AG04449 (cell line): ENCODE data around the gene ADRM1.

Experiments used
- CTCF ChIA-PET: fragments of 350-600 bp; formaldehyde crosslinking; extraction: SDS; loops from one replicate; lab custom pipeline; 2021; ENCODE audit warnings: antibody characterized with exemption; lab: Yijun Ruan, JAX
- POLR2A ChIA-PET: fragments of 400-600, 350-600 bp; formaldehyde crosslinking; extraction: SDS; loops from one replicate; lab custom pipeline; 2020; ENCODE audit warnings: antibody characterized with exemption, inconsistent platforms; lab: Yijun Ruan, JAX
- DNase-seq: peaks from one replicate; pipeline ENCODE4 v3.0.0-alpha.2; 2010; ENCODE audit warnings: low read depth, low spot score
- H3K4me3 ChIP-seq: 2 replicates; pipeline ENCODE4 v1.5.1; 2011; ENCODE audit warnings: low read depth, mild to moderate bottlenecking, control low read depth, low read length
- TF ChIP-seq, protein P1 (sequence below): IDR thresholded peaks from one replicate; pipeline ENCODE4 v1.5.1; 2011; ENCODE audit warnings: mild to moderate bottlenecking, moderate library complexity, low read length, control low read depth, inconsistent platforms; ENCODE audit not compliant: insufficient read depth; ENCODE audit errors: missing control alignments

Gene ADRM1

GRCh38 chr20:62309198-62309944 is 6.6 kb downstream of the ADRM1 start:
- TF ChIP-seq, protein P1, sequence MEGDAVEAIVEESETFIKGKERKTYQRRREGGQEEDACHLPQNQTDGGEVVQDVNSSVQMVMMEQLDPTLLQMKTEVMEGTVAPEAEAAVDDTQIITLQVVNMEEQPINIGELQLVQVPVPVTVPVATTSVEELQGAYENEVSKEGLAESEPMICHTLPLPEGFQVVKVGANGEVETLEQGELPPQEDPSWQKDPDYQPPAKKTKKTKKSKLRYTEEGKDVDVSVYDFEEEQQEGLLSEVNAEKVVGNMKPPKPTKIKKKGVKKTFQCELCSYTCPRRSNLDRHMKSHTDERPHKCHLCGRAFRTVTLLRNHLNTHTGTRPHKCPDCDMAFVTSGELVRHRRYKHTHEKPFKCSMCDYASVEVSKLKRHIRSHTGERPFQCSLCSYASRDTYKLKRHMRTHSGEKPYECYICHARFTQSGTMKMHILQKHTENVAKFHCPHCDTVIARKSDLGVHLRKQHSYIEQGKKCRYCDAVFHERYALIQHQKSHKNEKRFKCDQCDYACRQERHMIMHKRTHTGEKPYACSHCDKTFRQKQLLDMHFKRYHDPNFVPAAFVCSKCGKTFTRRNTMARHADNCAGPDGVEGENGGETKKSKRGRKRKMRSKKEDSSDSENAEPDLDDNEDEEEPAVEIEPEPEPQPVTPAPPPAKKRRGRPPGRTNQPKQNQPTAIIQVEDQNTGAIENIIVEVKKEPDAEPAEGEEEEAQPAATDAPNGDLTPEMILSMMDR: no peak
- H3K4me3 ChIP-seq: no peak overlapping the region
- CTCF ChIA-PET: interaction anchor here (1.0 to 5.1 kb wide), 2 partner anchors 66 to 73 kb away, joined by 3 to 22 read pairs; no protein-coding TSS in a partner anchor
- POLR2A ChIA-PET: no interaction called here
- DNase-seq: no peak

DNA sequence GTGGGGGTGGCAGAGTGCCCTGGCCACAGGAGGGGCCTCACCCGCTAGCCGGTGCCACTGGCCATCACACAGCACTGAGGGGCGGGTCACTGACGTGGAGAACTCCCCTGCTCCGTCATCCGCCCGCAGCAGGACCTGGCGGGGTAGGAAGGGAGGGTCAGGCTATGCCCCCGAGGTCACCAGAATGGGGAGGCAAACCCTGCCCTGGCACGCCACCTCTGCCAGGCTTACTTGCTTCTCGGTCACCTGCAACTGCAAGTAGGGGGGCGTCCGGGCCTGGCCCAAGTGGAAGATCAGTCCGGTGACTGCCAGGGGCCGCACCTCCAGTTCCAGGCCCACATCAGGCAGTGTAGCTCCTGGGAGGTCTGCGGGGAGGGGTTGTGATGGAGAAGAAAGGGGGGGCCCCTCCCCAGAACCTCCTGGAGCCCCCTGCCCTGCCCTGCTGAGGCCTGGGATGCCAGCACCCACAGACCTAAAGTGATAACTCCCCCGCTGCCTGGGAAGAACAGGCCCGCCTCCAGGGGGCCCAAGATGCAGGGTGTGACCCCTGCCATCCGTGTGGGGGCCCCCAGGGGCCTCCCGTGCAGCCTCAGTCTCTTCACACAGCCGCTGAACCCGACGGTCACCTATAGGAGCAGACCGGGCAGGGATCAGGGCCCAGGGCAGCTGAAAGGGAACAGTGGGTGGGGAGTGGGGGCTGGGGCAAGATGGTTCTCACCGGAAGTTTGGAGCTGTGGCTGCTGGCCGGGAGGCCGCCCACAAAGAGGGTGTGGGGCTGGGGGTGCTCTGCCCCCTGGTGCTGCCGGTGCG is 7.4 kb downstream of the ADRM1 start:
- H3K4me3 ChIP-seq: no peak overlapping the region
- TF ChIP-seq, protein P1: no peak
- DNase-seq: no peak
- POLR2A ChIA-PET: no interaction called here
- CTCF ChIA-PET: interaction anchor here (1.5 kb wide), 1 partner anchor 8 kb away, joined by 4 read pairs; the partner anchor contains the start of gene ADRM1

- CTCF ChIA-PET: interaction anchor here (1.5 kb wide), 1 partner anchor 8 kb away, joined by 4 read pairs; the partner anchor contains the start of gene ADRM1
- DNase-seq: no peak
- POLR2A ChIA-PET: no interaction called here
- no peak overlapping the region for H3K4me3 ChIP-seq
- TF ChIP-seq, protein P1: no peak
Measured at GRCh38 chr20:62310757-62311121, 7.9 kb downstream of the ADRM1 start.

DNA sequence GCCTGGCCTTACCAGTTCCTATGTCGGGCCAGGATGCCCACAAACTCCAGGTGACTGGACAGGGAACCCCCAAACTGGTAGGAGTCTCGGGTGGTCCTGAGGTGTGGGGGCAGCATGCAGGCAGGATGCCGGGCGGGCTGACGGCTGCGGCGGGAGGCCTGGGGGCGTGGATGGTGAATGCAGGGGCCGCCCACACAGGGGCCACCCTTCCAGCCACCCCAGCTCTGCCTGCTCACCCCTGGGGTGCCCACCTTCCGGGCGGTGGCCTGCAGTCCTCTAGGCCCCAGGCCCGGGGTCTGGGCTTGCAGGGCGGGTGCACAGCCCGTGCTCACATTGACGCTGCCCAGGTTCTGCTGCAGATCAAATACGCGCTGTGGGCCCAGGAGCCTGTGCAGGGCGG is 8.4 kb downstream of the ADRM1 start:
- TF ChIP-seq, protein P1: no peak
- ChIA-PET POLR2A (no interaction called here), CTCF (interaction anchor here (1.5 to 1.8 kb wide), 2 partner anchors 9 to 64 kb away, joined by 4 to 5 read pairs; partner anchors contain the start of gene ADRM1)
- H3K4me3 ChIP-seq: no peak overlapping the region
- DNase-seq: no peak

DNA sequence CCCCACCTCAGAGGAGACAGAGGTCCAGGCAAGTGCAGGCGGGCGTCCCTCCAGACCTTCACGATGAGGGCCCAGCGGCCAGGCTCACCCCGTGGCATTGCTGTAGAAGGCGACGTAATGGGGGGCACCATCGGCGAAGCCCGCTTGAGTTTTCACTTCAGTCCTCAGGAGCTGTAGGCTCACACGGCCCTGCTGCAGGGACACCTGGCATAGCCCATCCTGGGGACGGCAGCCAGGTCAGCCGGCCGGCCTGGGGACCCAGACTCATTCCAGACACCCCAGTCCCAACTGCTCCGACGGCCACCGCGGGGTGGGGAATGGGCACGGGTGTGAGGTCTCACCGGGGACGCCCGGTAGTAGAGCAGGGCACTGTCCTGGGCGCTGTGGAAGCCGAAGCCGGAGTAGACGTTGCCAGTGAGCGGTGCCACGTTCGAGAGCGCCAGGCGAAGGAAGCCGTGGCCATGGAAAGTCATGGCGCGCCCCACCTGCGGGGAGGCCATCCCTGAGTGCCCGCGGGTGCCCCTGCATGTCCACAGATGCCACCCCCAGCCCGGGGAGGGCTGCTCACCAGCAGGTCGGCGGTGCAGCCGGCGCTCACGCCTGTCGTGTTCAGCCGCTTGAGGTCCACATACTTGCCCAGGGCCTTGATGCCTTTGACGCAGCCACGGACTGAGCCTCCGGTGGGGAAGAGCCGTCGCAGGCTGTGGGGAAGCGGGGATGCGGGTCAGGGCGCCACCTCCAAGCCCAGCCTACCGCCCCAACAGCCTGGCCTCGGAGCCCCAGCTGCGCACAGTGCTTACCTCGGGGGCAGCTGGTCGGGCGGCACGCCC is 9.2 kb downstream of the ADRM1 start:
- no peak overlapping the region for H3K4me3 ChIP-seq
- TF ChIP-seq, protein P1: no peak
- CTCF ChIA-PET: interaction anchor here (1.8 kb wide), 1 partner anchor 63 kb away, joined by 5 read pairs; no protein-coding TSS in a partner anchor
- POLR2A ChIA-PET: no interaction called here
- no peak for DNase-seq
